ENCODE measurements around the gene SOBP. TPM values are rescaled to one million over a fixed set of nuclear protein-coding genes. Genes with fewer than 3 reads are reported as not detected.

SOBP gene
- total RNA-seq, 4 donors from 2014 or later = 0.15 to 3.8 (median 1.6) TPM

GRCh38 chr6:107600936-107601335, 111.0 kb downstream of the SOBP start:
- peaks cover 0 to 35% (median 0%) of the 10 kb centered on the region in 3 donors for H3K4me1 ChIP-seq
- DNase-seq = no peak
- 17 to 23% methylated on average over 5 of the region's 5 CpGs for WGBS, 2 donors
- no peaks in the 10 kb centered on the region for H3K36me3 ChIP-seq
- intact Hi-C loops (cut with DNase I) = no loop called here
- no peak for TF ChIP-seq POLR2A (IDR thresholded peaks at IDR 0.05)
- no peak for TF ChIP-seq CTCF (IDR thresholded peaks at IDR 0.05)
- no peak overlapping the region for H3K27ac ChIP-seq
- H3K9me3 ChIP-seq = no peaks in the 10 kb centered on the region
- H3K4me3 ChIP-seq = no peak overlapping the region
- no peaks in the 10 kb centered on the region for H3K27me3 ChIP-seq

GRCh38 chr6:107601406-107601805, 111.5 kb downstream of the SOBP start:
- 93 to 98% methylated on average over 3 of the region's 3 CpGs for WGBS, 2 donors
- H3K27ac ChIP-seq = no peak overlapping the region
- no peak overlapping the region for H3K4me3 ChIP-seq
- no peaks in the 10 kb centered on the region for H3K36me3 ChIP-seq
- no peak for DNase-seq
- intact Hi-C loops (cut with DNase I) = no loop called here
- TF ChIP-seq POLR2A (IDR thresholded peaks at IDR 0.05) (no peak), CTCF (IDR thresholded peaks at IDR 0.05) (no peak)
- peaks cover 0 to 35% (median 0%) of the 10 kb centered on the region in 3 donors for H3K4me1 ChIP-seq
- no peaks in the 10 kb centered on the region for H3K9me3 ChIP-seq
- H3K27me3 ChIP-seq = no peaks in the 10 kb centered on the region

- Histone ChIP-seq H3K9me3 (no peaks in the 10 kb centered on the region), H3K27ac (no peak overlapping the region), H3K4me3 (no peak overlapping the region), H3K36me3 (no peaks in the 10 kb centered on the region), H3K27me3 (no peaks in the 10 kb centered on the region), H3K4me1 (peaks cover 0 to 35% (median 0%) of the 10 kb centered on the region in 3 donors)
- 73 to 84% methylated on average over 2 to 5 of the region's 5 CpGs for WGBS, 2 donors
- DNase-seq = no peak
- TF ChIP-seq CTCF (IDR thresholded peaks at IDR 0.05) (no peak), POLR2A (IDR thresholded peaks at IDR 0.05) (no peak)
- intact Hi-C loops (cut with DNase I) = no loop called here
Measured at GRCh38 chr6:107602321-107603005, 112.5 kb downstream of the SOBP start.

GRCh38 chr6:107603006-107603370, 113.1 kb downstream of the SOBP start:
- Histone ChIP-seq H3K9me3 (no peaks in the 10 kb centered on the region), H3K36me3 (no peaks in the 10 kb centered on the region), H3K4me3 (no peak overlapping the region), H3K27me3 (no peaks in the 10 kb centered on the region), H3K4me1 (peaks cover 0 to 35% (median 0%) of the 10 kb centered on the region in 3 donors), H3K27ac (no peak overlapping the region)
- intact Hi-C loops (cut with DNase I) = no loop called here
- no peak for DNase-seq
- TF ChIP-seq POLR2A (IDR thresholded peaks at IDR 0.05) (no peak), CTCF (IDR thresholded peaks at IDR 0.05) (no peak)
- WGBS, 2 donors = 29% methylated on average over 1 of the region's 3 CpGs; no CpG with 5 or more reads in 1 of the 2 donors

- no peaks in the 10 kb centered on the region for H3K27me3 ChIP-seq
- intact Hi-C loops (cut with DNase I) = no loop called here
- H3K4me3 ChIP-seq = no peak overlapping the region
- H3K4me1 ChIP-seq = peaks cover 0 to 35% (median 0%) of the 10 kb centered on the region in 3 donors
- WGBS, 2 donors = 43 to 67% methylated on average over 7 to 9 of the region's 9 CpGs
- no peak for TF ChIP-seq CTCF (IDR thresholded peaks at IDR 0.05)
- TF ChIP-seq POLR2A (IDR thresholded peaks at IDR 0.05) = no peak
- H3K27ac ChIP-seq = no peak overlapping the region
- H3K9me3 ChIP-seq = no peaks in the 10 kb centered on the region
- DNase-seq = no peak
- H3K36me3 ChIP-seq = no peaks in the 10 kb centered on the region
Measured at GRCh38 chr6:107604549-107604948, 114.6 kb downstream of the SOBP start.

All from esophagus squamous epithelium (tissue), 5 donors.